ENCODE data around the gene MAN2B2. TPM values are rescaled to one million over a fixed set of nuclear protein-coding genes. Genes with fewer than 3 reads are reported as not detected.
"Not testable (repeated sequence)": the region's sequence is repeated elsewhere in the genome, so short reads cannot be mapped to it uniquely, and the experiment has no call there.

Gene MAN2B2
- total and polyA plus RNA-seq, 2 of the 8 experiments (the other 6 are each of a cell fraction or from before 2014, with no cell fraction given) = 3.3 to 4.0 TPM

GRCh38 chr4:6672541-6673190 lies 97.7 kb downstream of the MAN2B2 start:
- not testable (repeated sequence) for H3K4me3 ChIP-seq (ENCODE audit: extremely low read depth in 1 of 4, insufficient read depth in 2 of 4, low read depth in 3 of 4, low read length in 4 of 4); H2BK15ac ChIP-seq (ENCODE audit: low read length); DNase-seq (ENCODE audit: low read depth in 1 of 2, low spot score in 2 of 2); H4K5ac ChIP-seq (ENCODE audit: insufficient read length, low read depth, low read length); H3K9me3 ChIP-seq (ENCODE audit: insufficient read depth in 2 of 2, low read depth in 1 of 2, low read length in 1 of 2); H3K18ac ChIP-seq (ENCODE audit: extremely low read depth, low read length); H3K27ac ChIP-seq (ENCODE audit: low read depth, low read length); H2AFZ ChIP-seq (ENCODE audit: low read length); H4K8ac ChIP-seq (ENCODE audit: extremely low read depth, insufficient read depth, low read length); H3K56ac ChIP-seq (replicated peaks; ENCODE audit: insufficient read length, low read depth, low read length); H3K9ac ChIP-seq (replicated peaks in 1 of 4; ENCODE audit: extremely low read depth in 1 of 4, low read depth in 3 of 4, low read length in 3 of 4); H3K14ac ChIP-seq (ENCODE audit: insufficient read length); H3K27me3 ChIP-seq (replicated peaks in 1 of 4; ENCODE audit: control insufficient read depth in 3 of 4, extremely low read depth in 1 of 4, insufficient read depth in 3 of 4, low read length in 3 of 4); H2BK5ac ChIP-seq (ENCODE audit: low read depth, low read length); FAIRE-seq; H3K23me2 ChIP-seq (ENCODE audit: low read depth, low read length); H2BK20ac ChIP-seq (ENCODE audit: low read length); H4K91ac ChIP-seq (replicated peaks; ENCODE audit: insufficient read length, low read length); H3K4ac ChIP-seq (replicated peaks; ENCODE audit: insufficient read length, low read depth, low read length); H2AK5ac ChIP-seq (ENCODE audit: low read depth, low read length); H3K4me1 ChIP-seq (replicated peaks in 1 of 4; ENCODE audit: control insufficient read depth in 3 of 4, insufficient read depth in 4 of 4, low read length in 3 of 4); H2BK12ac ChIP-seq (ENCODE audit: low read depth, low read length); H3K23ac ChIP-seq (ENCODE audit: insufficient read length); H2BK120ac ChIP-seq (replicated peaks; ENCODE audit: low read depth, low read length)
- CTCF ChIA-PET (ENCODE audit: partially characterized antibody) = interaction anchor here (1.0 to 3.9 kb wide), 4 partner anchors 8 to 29 kb away, joined by 3 to 29 read pairs (median 8); no protein-coding TSS in a partner anchor
- H3K36me3 ChIP-seq (ENCODE audit: control insufficient read depth in 2 of 4, insufficient read depth in 4 of 4, low read length in 3 of 4) = peaks cover 8 to 15% (median 11%) of the 10 kb centered on the region in 4 experiments; a peak in 6 of 8 replicates
- 97% methylated on average over 25 of the region's 34 CpGs; no CpG with 5 or more reads in 1 of the 2 experiments for whole genome bisulfite sequencing, 2 experiments (ENCODE audit: extremely low coverage in 1 of 2, insufficient coverage in 1 of 2, insufficient read length in 1 of 2, insufficient replicate concordance in 2 of 2, low coverage in 1 of 2, low lambda C conversion rate in 2 of 2, missing lambda C conversion rate in 1 of 2)
- peaks cover 0 to 29% of the 10 kb centered on the region in 2 experiments; a peak in 3 of 4 replicates for H3K79me2 ChIP-seq (ENCODE audit: control insufficient read depth in 1 of 2, insufficient read depth in 2 of 2, low read length in 2 of 2)
- POLR2A ChIA-PET (ENCODE audit: partially characterized antibody) = interaction anchor here (0.6 to 4.0 kb wide), 14 partner anchors 10 to 1316 kb away, joined by 3 to 36 read pairs (median 6); partner anchors contain the start of genes BLOC1S4, MAN2B2 and MRFAP1
- peak overlapping the region in 1 of 2 experiments; percentile 92; a peak in 1 of 4 replicates for H3K4me2 ChIP-seq (ENCODE audit: insufficient read depth in 1 of 2, low read depth in 2 of 2, low read length in 2 of 2)
- peaks cover 12% of the 10 kb centered on the region for H3K79me1 ChIP-seq (ENCODE audit: low read depth, low read length)
- peaks cover 14 to 21% of the 10 kb centered on the region in 2 experiments for H4K20me1 ChIP-seq (replicated peaks in 1 of 2; ENCODE audit: control insufficient read depth in 1 of 2, insufficient read depth in 2 of 2, low read length in 2 of 2)

Other genes with a start within 250 kb of the MAN2B2 start
- gene PPP2R2C, start 102.6 kb upstream of the MAN2B2 start, total RNA-seq (2021; fragmentation: NEBNext Ultra II Directional; extraction: Animal tissue kit (Norgen Biotek cat#: 25700)) = 6.4 and 7.1 TPM in 2 replicates
- gene PPP2R2C, start 102.6 kb upstream of the MAN2B2 start, polyA plus RNA-seq (2011; rRNA removed) = 6.4 and 7.5 TPM in 2 replicates
- 307 and 313 TPM in 2 replicates for gene MRFAP1, start 65.5 kb downstream of the MAN2B2 start, total RNA-seq (2021; fragmentation: NEBNext Ultra II Directional; extraction: Animal tissue kit (Norgen Biotek cat#: 25700))
- 108 and 156 TPM in 2 replicates for gene MRFAP1, start 65.5 kb downstream of the MAN2B2 start, polyA plus RNA-seq (2011; rRNA removed)
- not detected in 2 replicates for gene S100P, start 118.7 kb downstream of the MAN2B2 start, total RNA-seq (2021; fragmentation: NEBNext Ultra II Directional; extraction: Animal tissue kit (Norgen Biotek cat#: 25700))
- not detected in 2 replicates for gene S100P, start 118.7 kb downstream of the MAN2B2 start, polyA plus RNA-seq (2011; rRNA removed)
- gene MRFAP1L1, start 134.7 kb downstream of the MAN2B2 start, total RNA-seq (2021; fragmentation: NEBNext Ultra II Directional; extraction: Animal tissue kit (Norgen Biotek cat#: 25700)) = 54.3 TPM in 2 replicates
- 21.3 and 26.8 TPM in 2 replicates for gene MRFAP1L1, start 134.7 kb downstream of the MAN2B2 start, polyA plus RNA-seq (2011; rRNA removed)
- 19.1 and 20.5 TPM in 2 replicates for gene BLOC1S4, start 141.0 kb downstream of the MAN2B2 start, total RNA-seq (2021; fragmentation: NEBNext Ultra II Directional; extraction: Animal tissue kit (Norgen Biotek cat#: 25700))
- 26.6 and 27.8 TPM in 2 replicates for gene BLOC1S4, start 141.0 kb downstream of the MAN2B2 start, polyA plus RNA-seq (2011; rRNA removed)
- gene KIAA0232, start 207.5 kb downstream of the MAN2B2 start, total RNA-seq (2021; fragmentation: NEBNext Ultra II Directional; extraction: Animal tissue kit (Norgen Biotek cat#: 25700)) = 23.3 TPM in 2 replicates
- 4.9 and 5.6 TPM in 2 replicates for gene KIAA0232, start 207.5 kb downstream of the MAN2B2 start, polyA plus RNA-seq (2011; rRNA removed)

Data from H1 (cell line).